Stimulated activated CD4-positive, alpha-beta T cell treated with anti-CD3 and anti-CD28 coated beads, Interleukin-2, amount 100 ng/mL, for 4 hours (primary cell): ENCODE data around the gene CCDC28A.
"Not testable (repeated sequence)": the region's sequence is repeated elsewhere in the genome, so short reads cannot be mapped to it uniquely, and the experiment has no call there.

ENCODE experiments used
- DNase-seq: peaks from one replicate; pipeline ENCODE4 v3.0.0-alpha.2; 2020; ENCODE audit warnings: low read depth

CCDC28A gene

GRCh38 chr6:138773177-138774091 lies at the start of gene CCDC28A:
Gene CCDC28A, plus strand, starts transcription at chr6:138773769. Its CDS starts 2,352 bp downstream, at chr6:138776121.
- peak; percentile 88 for DNase-seq

DNA sequence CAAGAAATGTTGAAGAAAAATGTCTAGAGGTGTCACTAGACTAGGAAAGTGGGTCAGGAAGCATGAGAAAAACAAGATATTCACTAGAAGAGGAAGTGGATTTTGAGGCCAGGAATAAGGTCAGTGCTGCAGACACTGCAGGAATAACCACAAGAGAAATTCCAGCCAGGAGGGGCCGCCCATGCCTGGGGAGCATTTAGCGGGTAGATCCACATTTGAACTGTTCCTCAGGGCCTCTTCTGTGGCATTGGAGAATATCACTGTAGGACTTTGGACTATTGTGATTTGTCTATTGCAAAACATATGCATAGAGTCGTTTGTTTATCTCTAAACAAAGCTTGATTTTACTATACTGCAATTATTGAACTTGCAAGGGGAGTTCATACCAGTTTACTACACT lies 49.6 kb upstream of the CCDC28A start:
- DNase-seq, result no peak

- no peak for DNase-seq
These were observed 47.4 kb upstream of the CCDC28A start for GRCh38 chr6:138726066-138726756.

DNA sequence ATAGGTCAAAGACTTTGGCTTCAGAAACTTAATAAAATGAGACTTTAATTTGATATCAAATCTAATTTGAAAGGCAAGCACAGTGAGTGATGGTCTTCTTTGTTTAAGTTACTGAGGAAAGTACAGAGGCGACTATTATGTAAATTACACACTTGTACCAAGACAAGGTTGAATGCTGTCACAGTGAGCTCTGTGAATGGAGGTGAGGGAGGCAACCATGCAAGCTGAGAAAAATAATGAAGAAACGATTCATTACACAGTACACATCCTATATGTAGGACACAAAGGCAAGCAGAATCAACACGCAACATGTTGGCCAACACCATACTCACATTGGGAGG lies 46.8 kb upstream of the CCDC28A start:
- DNase-seq, result no peak

DNA sequence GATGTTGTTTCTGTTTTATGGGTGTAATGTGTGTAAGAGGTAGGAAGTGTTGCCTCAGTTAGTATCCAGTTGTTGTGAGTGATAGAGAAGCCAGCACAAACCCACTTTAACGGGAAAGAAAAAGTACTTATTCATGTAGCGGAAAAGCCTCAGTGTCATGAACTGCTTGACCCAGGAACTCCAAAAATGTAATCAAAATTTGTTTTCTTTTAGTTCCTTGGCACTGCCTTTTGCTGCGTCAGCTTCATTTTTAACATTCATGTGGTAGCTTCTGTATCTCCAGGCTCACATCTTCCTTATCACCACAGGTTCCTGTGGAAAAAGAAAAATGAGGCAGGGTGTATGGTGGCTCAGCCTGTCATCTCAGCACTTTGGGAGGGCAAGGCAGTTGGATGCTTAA lies 46.4 kb upstream of the CCDC28A start:
- DNase-seq, result no peak

GRCh38 chr6:138728662-138729061 lies 44.9 kb upstream of the CCDC28A start:
- no peak for DNase-seq

DNA sequence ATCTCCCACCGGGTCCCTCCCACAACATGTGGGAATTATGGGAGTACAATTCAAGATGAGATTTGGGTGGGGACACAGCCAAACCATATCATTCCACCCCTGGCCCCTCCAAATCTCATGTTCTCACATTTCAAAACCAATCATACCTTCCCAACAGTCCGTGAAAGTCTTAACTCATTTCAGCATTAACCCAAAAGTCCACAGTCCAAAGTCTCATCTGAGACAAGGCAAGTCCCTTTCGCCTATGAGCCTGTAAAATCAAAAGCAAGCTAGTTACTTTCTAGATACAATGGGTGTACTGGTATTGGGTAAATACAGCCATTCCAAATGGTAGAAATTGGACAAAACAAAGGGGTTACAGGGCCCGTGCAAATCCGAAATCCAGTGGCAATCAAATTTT lies 43.5 kb upstream of the CCDC28A start:
- DNase-seq, result not testable (repeated sequence)

DNA sequence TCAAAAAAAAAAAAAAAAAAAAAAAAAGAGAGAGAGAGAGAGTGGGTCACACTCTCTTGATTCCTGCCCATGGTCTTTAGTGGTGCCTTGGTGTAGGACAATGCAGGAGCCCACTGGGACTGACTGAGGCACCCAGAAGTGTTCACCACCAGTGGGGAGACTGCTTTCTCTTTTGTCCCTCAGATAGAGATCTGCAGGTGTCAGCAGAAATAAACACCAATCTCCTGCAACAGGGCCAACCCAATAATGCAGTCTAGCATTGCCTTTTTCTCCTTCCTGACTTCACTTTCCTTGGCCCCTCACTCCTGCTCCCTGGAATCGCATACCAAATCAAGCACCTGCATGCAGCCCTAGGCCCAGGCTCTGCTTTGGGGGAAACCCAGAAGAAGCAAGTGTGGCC lies 39.0 kb upstream of the CCDC28A start:
- DNase-seq, result no peak

DNA sequence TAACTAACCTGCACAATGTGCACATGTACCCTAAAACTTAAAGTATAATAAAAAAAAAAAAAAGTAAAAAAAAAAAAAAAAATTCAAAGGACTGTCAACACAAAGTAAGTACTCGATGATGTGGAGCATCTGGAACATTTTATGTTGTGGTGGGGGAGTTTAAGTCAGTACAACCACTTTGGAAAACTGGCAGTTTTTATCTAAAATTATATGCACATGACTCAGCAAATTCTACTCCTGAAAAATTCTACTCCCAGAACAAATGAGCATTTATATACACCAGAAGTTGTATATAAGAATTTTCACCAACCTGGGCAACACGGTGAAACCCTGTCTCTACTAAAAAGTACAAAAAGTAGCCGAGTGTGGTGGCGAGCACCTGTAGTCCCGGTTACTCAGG lies 36.9 kb upstream of the CCDC28A start:
- DNase-seq, result no peak

DNA sequence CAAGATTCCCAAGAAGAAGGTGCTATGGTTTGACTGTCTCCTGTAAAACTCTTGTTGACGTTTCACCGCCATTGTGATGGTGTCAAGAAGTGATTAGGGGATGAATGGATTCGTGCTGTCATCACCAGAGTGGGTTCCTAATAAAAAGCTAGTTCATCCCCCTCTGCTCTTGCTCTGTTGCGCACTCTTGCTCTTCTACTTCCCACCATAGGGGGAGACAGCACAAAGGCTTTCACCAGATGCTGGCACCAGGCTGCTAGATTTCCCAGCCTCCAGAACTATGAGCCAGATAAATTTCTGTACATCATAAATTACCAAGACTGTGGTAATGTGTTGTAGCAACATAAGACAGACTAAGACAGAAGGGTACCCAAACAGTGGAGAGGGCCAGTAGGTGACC lies 21.6 kb upstream of the CCDC28A start:
- DNase-seq, result no peak

- no peak for DNase-seq
These were observed 16.4 kb upstream of the CCDC28A start for GRCh38 chr6:138757136-138757535.

- DNase-seq, result no peak
These were observed 7.5 kb upstream of the CCDC28A start for GRCh38 chr6:138765896-138766655.

GRCh38 chr6:138769102-138769676 lies 4.4 kb upstream of the CCDC28A start:
- no peak for DNase-seq

DNA sequence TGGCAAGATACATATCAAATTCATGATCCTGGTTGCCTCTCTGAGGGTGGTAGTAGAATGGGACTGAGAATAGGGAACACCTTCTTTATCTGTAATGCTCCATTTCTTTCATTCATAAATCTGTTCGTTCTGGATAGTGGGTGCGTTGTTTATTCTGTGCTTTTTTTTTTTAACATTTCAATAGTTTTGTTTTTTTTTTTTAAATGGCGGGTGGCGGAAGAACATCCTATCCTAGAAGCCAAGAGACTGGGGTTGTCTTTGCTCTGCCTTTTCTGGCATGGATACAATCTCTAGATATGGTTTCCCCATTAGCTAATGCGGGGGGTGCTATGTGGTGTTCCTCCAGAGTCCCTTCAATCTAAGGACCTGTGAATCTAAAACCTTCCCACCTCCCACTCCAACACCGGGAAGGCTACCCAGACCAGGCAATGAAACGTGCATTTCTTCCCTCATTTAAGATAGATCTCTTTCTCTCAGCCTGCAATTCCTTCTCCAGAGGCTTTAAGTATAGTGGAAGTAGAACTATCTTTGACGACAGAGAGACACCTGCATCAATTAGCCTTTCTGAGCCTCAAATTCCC lies 883 bp upstream of the CCDC28A start:
- DNase-seq, result no peak

DNA sequence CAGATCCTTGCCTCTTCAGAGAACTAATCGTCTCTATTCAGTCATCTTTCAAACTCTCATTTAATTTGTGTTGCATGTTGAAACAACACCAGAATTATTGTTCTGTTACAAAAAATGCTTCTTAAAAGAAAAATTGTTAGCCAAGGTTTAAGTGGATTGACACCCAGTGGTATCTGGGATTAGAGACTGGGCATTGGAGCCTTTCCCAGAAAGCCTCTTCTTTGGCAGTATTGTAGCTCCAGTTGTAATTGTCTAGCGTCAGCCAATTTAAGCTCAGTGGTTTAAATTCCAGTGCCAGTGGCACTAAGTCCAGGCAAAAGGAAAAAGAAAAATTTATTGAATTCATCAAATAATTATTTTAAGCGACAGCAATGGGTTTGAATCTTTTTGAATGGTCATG lies 801 bp downstream of the CCDC28A start:
- DNase-seq, result no peak

DNA sequence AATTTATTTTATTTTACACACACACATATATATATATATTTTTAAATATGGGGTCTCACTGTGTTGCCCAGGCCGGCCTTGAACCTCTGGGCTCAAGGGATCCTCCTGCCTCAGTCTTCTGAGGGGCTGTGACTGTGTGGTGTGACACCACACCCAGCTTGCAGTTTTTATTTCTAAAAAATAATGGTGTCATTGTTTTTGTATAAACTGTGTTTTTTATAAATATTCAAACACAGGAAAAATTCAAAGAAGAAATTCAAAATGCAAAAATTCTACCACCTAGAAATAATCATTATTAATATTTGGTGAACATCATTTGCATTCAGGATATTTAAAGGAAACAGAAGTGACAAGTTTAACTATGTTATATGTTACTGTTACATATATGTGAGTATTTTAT lies 3.1 kb downstream of the CCDC28A start:
- DNase-seq, result no peak

GRCh38 chr6:138778331-138778730 lies 4.8 kb downstream of the CCDC28A start:
- no peak for DNase-seq

DNA sequence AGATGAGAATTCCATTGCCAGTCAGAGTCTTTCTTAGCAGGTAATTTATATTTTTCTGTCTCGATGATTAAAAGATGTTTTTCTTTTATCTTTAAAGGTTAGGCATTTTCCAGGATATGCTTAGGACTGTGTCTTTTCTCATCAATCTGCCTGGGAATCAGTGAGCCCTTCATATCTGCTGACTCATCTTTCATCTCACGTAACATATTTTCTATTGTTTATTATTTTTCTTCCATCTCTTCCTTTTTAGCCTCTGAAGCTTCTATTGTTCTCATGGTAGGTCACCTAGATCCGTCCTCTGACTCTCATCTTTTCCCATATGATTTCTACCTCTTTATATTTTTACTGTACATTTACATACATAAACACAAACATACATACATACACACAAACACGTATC lies 8.7 kb downstream of the CCDC28A start:
- DNase-seq, result no peak

DNA sequence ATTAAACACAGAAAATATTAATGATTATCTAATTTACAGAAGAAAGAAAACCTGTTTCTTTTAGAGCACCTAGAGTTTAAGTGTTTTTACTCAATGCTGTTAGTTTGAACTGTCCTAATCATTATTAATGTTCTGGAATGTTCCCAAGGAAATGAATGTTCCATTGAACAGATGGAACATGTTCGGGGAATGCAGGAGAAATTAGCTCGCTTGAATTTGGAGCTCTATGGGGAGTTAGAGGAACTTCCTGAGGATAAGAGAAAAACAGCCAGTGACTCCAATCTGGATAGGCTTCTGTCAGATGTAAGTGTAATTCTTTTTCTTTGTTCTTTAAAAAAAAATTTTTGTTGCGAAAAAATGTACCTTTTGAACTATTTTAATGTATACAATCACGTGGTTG lies 11.5 kb downstream of the CCDC28A start:
- no peak for DNase-seq

GRCh38 chr6:138785980-138786379 lies 12.4 kb downstream of the CCDC28A start:
- DNase-seq, result no peak

DNA sequence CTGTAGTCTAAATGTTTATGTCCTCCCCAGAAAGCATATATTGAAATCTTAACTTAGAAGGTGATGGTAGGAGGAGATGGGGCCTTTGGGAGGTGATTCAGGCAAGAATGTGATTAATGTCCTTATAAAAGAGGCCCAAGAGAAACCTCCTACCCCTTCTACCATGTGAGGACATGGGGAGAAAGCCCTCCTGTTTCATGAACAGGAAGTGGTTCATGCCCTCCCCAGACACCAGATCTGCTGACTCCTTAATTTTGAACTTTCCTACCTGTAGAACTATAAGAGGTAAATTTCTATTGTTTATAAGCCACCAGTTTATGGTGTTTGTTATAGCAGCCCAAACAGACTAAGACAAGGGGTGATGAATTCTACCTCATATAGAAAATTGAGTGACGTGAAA lies 13.6 kb downstream of the CCDC28A start:
- no peak for DNase-seq
